ENCODE data around the gene LCOR.

DNA sequence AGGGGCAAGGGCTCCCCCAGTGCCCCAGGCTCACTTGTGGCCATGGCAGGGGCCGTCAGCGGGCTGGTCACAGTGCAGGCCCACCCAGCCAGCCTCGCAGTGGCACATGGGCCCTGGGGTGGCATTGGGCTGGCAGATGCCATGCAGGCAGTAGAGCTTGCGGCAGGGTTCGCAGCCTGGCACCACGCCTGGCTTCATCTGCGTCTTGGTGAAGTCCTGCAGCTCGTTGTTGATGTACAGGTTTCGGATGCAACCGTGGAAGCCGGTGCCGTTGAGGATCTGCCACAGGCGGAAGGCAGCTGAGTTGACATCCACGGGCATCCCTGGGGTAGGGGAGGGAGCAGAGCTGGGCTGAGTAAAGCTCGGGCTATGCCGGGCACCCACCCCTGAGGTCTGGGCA, 170.6 kb downstream of the LCOR start:
- TF ChIP-seq, protein P1, sequence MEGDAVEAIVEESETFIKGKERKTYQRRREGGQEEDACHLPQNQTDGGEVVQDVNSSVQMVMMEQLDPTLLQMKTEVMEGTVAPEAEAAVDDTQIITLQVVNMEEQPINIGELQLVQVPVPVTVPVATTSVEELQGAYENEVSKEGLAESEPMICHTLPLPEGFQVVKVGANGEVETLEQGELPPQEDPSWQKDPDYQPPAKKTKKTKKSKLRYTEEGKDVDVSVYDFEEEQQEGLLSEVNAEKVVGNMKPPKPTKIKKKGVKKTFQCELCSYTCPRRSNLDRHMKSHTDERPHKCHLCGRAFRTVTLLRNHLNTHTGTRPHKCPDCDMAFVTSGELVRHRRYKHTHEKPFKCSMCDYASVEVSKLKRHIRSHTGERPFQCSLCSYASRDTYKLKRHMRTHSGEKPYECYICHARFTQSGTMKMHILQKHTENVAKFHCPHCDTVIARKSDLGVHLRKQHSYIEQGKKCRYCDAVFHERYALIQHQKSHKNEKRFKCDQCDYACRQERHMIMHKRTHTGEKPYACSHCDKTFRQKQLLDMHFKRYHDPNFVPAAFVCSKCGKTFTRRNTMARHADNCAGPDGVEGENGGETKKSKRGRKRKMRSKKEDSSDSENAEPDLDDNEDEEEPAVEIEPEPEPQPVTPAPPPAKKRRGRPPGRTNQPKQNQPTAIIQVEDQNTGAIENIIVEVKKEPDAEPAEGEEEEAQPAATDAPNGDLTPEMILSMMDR (IDR thresholded peaks at IDR 0.05; ENCODE audit: low read length) = no peak
- TF ChIP-seq EZH2 (optimal IDR thresholded peaks at IDR 0.05; ENCODE audit: low read depth, low read length) (no peak), EZH2phosphoT487 (IDR thresholded peaks at IDR 0.05; ENCODE audit: low read length) (no peak)
